Neural cell (in vitro differentiated cells): Measurements from ENCODE around the gene ADRB2.

Experiments
- CTCF ChIP-seq: fragments of 450-650 bp; IDR thresholded peaks from 2 replicates; pipeline ENCODE4 v1.5.1; 2014; ENCODE audit warnings: antibody characterized with exemption, mild to moderate bottlenecking, moderate library complexity; ENCODE audit not compliant: poor library complexity, severe bottlenecking
- EP300 ChIP-seq: fragments of 450-650 bp; conservative IDR thresholded peaks from 2 replicates; pipeline ENCODE4 v1.6.1; 2014; ENCODE audit warnings: antibody characterized with exemption, mild to moderate bottlenecking, moderate library complexity; ENCODE audit not compliant: poor library complexity, severe bottlenecking
- EZH2 ChIP-seq: fragments of 200-600, 300-800 bp; shearing (Covaris generic), sonication (generic); IDR thresholded peaks from 2 replicates; pipeline ENCODE4 v1.6.1; 2014; ENCODE audit warnings: antibody characterized with exemption, low read length, borderline replicate concordance, mild to moderate bottlenecking; ENCODE audit not compliant: insufficient read depth, poor library complexity, severe bottlenecking
- MXI1 ChIP-seq: fragments of 450-650 bp; conservative IDR thresholded peaks from 2 replicates; pipeline ENCODE4 v1.6.1; 2014; ENCODE audit warnings: antibody characterized with exemption, mild to moderate bottlenecking; ENCODE audit not compliant: poor library complexity, severe bottlenecking
- POLR2AphosphoS5 ChIP-seq: IDR thresholded peaks from 2 replicates; pipeline ENCODE4 v1.6.1; 2012
- REST ChIP-seq: IDR thresholded peaks from 2 replicates; pipeline ENCODE4 v1.6.1; 2012; ENCODE audit warnings: borderline replicate concordance
- SMC3 ChIP-seq: fragments of 450-650 bp; conservative IDR thresholded peaks from 2 replicates; pipeline ENCODE4 v1.6.1; 2014; ENCODE audit warnings: antibody characterized with exemption, mild to moderate bottlenecking, moderate library complexity; ENCODE audit not compliant: poor library complexity
- TAF1 ChIP-seq: IDR thresholded peaks from 2 replicates; pipeline ENCODE4 v1.6.1; 2012; ENCODE audit warnings: low read depth

- TF ChIP-seq CTCF (no peak), EZH2 (no peak), POLR2AphosphoS5 (no peak), EP300 (no peak), REST (no peak), TAF1 (no peak), MXI1 (no peak), SMC3 (no peak)
Measured at GRCh38 chr5:148826739-148827070, 294 bp downstream of the ADRB2 start.
